Right atrium auricular region (tissue), 2 donors: Measurements from ENCODE around the gene ALLC. TPM values are rescaled to one million over a fixed set of nuclear protein-coding genes. Genes with fewer than 3 reads are reported as not detected.

Source experiments
- DNase-seq: peaks from one replicate; pipeline ENCODE4 v3.0.0-alpha.2; 2019; ENCODE audit warnings: low spot score
- H3K27ac ChIP-seq, 2 donors: fragments of 200-600 bp; sonication (generic); 1 replicate in 1 of 2; 2 replicates in 1 of 2; pipeline ENCODE4 v1.5.1; 2016 to 2019
- H3K27me3 ChIP-seq, 2 donors: fragments of 200-600 bp; sonication (generic); one replicate each; pipeline versions ENCODE4 v1.5.1 to v1.6.0; 2017 to 2019
- H3K36me3 ChIP-seq: fragments of 200-600 bp; sonication (generic); one replicate; pipeline ENCODE4 v1.5.1; 2016
- H3K4me1 ChIP-seq, 2 donors: fragments of 200-600 bp; sonication (generic); one replicate each; pipeline versions ENCODE4 v1.5.1 to v1.6.0; 2017 to 2019
- H3K4me3 ChIP-seq, 2 donors: fragments of 200-600 bp; sonication (generic); 1 replicate in 1 of 2; 2 replicates in 1 of 2; pipeline ENCODE4 v1.5.1; 2017 to 2019; ENCODE audit warnings: mild to moderate bottlenecking in 1 of 2, moderate library complexity in 1 of 2
- H3K9me3 ChIP-seq, 2 donors: fragments of 200-600 bp; sonication (generic); one replicate each; pipeline ENCODE4 v1.5.1; 2019
- CTCF ChIP-seq, 2 donors: fragments of 200-600 bp; sonication (generic); IDR thresholded peaks; one replicate each; pipeline ENCODE4 v1.5.1; 2019; ENCODE audit warnings: antibody characterized with exemption in 2 of 2
- total RNA-seq, 2 donors: library from RNA; depleted of rRNA; stranded (reverse); fragments of >200 nt; gene quantifications; one replicate each; pipeline ENCODE4 v1.1.0, GENCODE V29; 2016

Gene ALLC
- total RNA-seq, 2 donors from 2014 or later, result not detected

- Histone ChIP-seq H3K27ac (no peak overlapping the region), H3K36me3 (no peaks in the 10 kb centered on the region), H3K4me1 (peaks cover 0 to 9% of the 10 kb centered on the region in 2 donors), H3K4me3 (no peak overlapping the region), H3K9me3 (no peaks in the 10 kb centered on the region), H3K27me3 (no peaks in the 10 kb centered on the region)
- no peak for DNase-seq
- TF ChIP-seq CTCF (IDR thresholded peaks at IDR 0.05), result no peak
Measured at GRCh38 chr2:3625186-3625585, 32.8 kb upstream of the ALLC start.

- no peaks in the 10 kb centered on the region for H3K27me3 ChIP-seq
- peaks cover 0 to 9% of the 10 kb centered on the region in 2 donors for H3K4me1 ChIP-seq
- TF ChIP-seq CTCF (IDR thresholded peaks at IDR 0.05), result no peak
- H3K9me3 ChIP-seq, result no peaks in the 10 kb centered on the region
- DNase-seq, result no peak
- H3K27ac ChIP-seq, result peak overlapping the region; percentile 48 to 53
- no peaks in the 10 kb centered on the region for H3K36me3 ChIP-seq
- no peak overlapping the region for H3K4me3 ChIP-seq
Measured at GRCh38 chr2:3626118-3626811, 31.7 kb upstream of the ALLC start.

- Histone ChIP-seq H3K27ac (peak overlapping the region; percentile 14 to 53), H3K36me3 (no peaks in the 10 kb centered on the region), H3K27me3 (no peaks in the 10 kb centered on the region), H3K9me3 (no peaks in the 10 kb centered on the region), H3K4me1 (peaks cover 0 to 9% of the 10 kb centered on the region in 2 donors), H3K4me3 (no peak overlapping the region)
- no peak for DNase-seq
- no peak for TF ChIP-seq CTCF (IDR thresholded peaks at IDR 0.05)
Measured at GRCh38 chr2:3626812-3627499, 31.0 kb upstream of the ALLC start.

- Histone ChIP-seq H3K4me3 (no peak overlapping the region), H3K4me1 (peaks cover 0 to 9% of the 10 kb centered on the region in 2 donors), H3K27me3 (no peaks in the 10 kb centered on the region), H3K36me3 (no peaks in the 10 kb centered on the region), H3K9me3 (no peaks in the 10 kb centered on the region), H3K27ac (no peak overlapping the region)
- DNase-seq, result no peak
- no peak for TF ChIP-seq CTCF (IDR thresholded peaks at IDR 0.05)
Measured at GRCh38 chr2:3627500-3628100, 30.4 kb upstream of the ALLC start.

- Histone ChIP-seq H3K36me3 (no peaks in the 10 kb centered on the region), H3K27me3 (no peaks in the 10 kb centered on the region), H3K4me1 (peaks cover 0 to 9% of the 10 kb centered on the region in 2 donors), H3K4me3 (no peak overlapping the region), H3K27ac (no peak overlapping the region), H3K9me3 (no peaks in the 10 kb centered on the region)
- DNase-seq, result no peak
- TF ChIP-seq CTCF (IDR thresholded peaks at IDR 0.05), result no peak
Measured at GRCh38 chr2:3628241-3628679, 29.7 kb upstream of the ALLC start.
